Ishikawa (cell line): ENCODE results near the gene STX4.

Experiments used
- EP300 ChIP-seq: IDR thresholded peaks from 2 replicates; pipeline ENCODE4 v1.6.1; 2012; ENCODE audit warnings: borderline replicate concordance
- RAD21 ChIP-seq: IDR thresholded peaks from 2 replicates; pipeline ENCODE4 v1.6.1; 2012; ENCODE audit warnings: low read depth
- REST ChIP-seq: IDR thresholded peaks from 2 replicates; pipeline ENCODE4 v1.6.1; 2012; ENCODE audit warnings: low read depth, mild to moderate bottlenecking
- TAF1 ChIP-seq: IDR thresholded peaks from 2 replicates; pipeline ENCODE4 v1.6.1; 2012; ENCODE audit warnings: low read depth, mild to moderate bottlenecking
- TF ChIP-seq, protein P1 (sequence below): IDR thresholded peaks from 2 replicates; pipeline ENCODE4 v1.6.1; 2012

GRCh38 chr16:31025339-31025738, 8.0 kb upstream of the STX4 start:
- TF ChIP-seq EP300 (no peak), RAD21 (no peak), REST (no peak), TAF1 (no peak)
- TF ChIP-seq, protein P1, sequence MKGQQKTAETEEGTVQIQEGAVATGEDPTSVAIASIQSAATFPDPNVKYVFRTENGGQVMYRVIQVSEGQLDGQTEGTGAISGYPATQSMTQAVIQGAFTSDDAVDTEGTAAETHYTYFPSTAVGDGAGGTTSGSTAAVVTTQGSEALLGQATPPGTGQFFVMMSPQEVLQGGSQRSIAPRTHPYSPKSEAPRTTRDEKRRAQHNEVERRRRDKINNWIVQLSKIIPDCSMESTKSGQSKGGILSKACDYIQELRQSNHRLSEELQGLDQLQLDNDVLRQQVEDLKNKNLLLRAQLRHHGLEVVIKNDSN = no peak
